Keratinocyte (primary cell): Measurements from ENCODE around the gene LSP1. TPM values are rescaled to one million over a fixed set of nuclear protein-coding genes. Genes with fewer than 3 reads are reported as not detected.
A peak's percentile ranks its signal among the peaks of the same experiment; 100 is the strongest.

Source experiments
- DNase-seq: peaks from one replicate; pipeline ENCODE4 v3.0.0-alpha.2; 2011; ENCODE audit warnings: low read depth, missing footprints, low spot score
- FAIRE-seq: peaks from 2 replicates; lab custom pipeline; 2011; peaks lifted over from hg19 to GRCh38; lab: Jason Lieb, UNC
- H2AFZ ChIP-seq: 2 replicates; pipeline ENCODE4 v1.6.0; 2012; ENCODE audit warnings: low read length, control low read depth, inconsistent platforms; ENCODE audit not compliant: control insufficient read depth
- H3K27ac ChIP-seq: 2 replicates; pipeline ENCODE4 v1.5.1; 2011; ENCODE audit warnings: low read length; ENCODE audit not compliant: control insufficient read depth, insufficient read depth
- H3K27me3 ChIP-seq: 3 replicates; pipeline ENCODE4 v1.6.0; 2011; ENCODE audit warnings: low read length; ENCODE audit not compliant: control insufficient read depth, insufficient read depth; ENCODE audit errors: extremely low read depth
- H3K36me3 ChIP-seq, 2 experiments: 2 replicates in 1 of 2; 3 replicates in 1 of 2; pipeline ENCODE4 v1.5.1; 2011; ENCODE audit warnings: low read length in 2 of 2, mild to moderate bottlenecking in 1 of 2; ENCODE audit not compliant: control insufficient read depth in 2 of 2, insufficient read depth in 2 of 2; ENCODE audit errors: extremely low read depth in 1 of 2
- H3K4me1 ChIP-seq: 3 replicates; pipeline ENCODE4 v1.5.1; 2011; ENCODE audit warnings: low read length; ENCODE audit not compliant: control insufficient read depth, insufficient read depth; ENCODE audit errors: extremely low read depth
- H3K4me2 ChIP-seq: 3 replicates; pipeline ENCODE4 v1.6.0; 2011; ENCODE audit warnings: low read depth, low read length; ENCODE audit not compliant: control insufficient read depth, insufficient read depth; ENCODE audit errors: extremely low read depth
- H3K4me3 ChIP-seq, 3 experiments: fragments of 200-600 bp in 1 of 3; sonication (generic) in 1 of 3; 2 replicates in 2 of 3; 3 replicates in 1 of 3; pipeline ENCODE4 v1.5.1; 2011 to 2016; ENCODE audit warnings: low read length in 3 of 3, mild to moderate bottlenecking in 3 of 3, control low read depth in 2 of 3, inconsistent platforms in 1 of 3, low read depth in 1 of 3, mixed read lengths in 1 of 3, mixed run types in 1 of 3, moderate library complexity in 1 of 3; ENCODE audit not compliant: control insufficient read depth in 2 of 3, insufficient read depth in 2 of 3; ENCODE audit errors: extremely low read depth in 1 of 3
- H3K79me2 ChIP-seq: 2 replicates; pipeline ENCODE4 v1.6.0; 2012; ENCODE audit warnings: low read length; ENCODE audit not compliant: control insufficient read depth, insufficient read depth
- H3K9ac ChIP-seq: 3 replicates; pipeline ENCODE4 v1.6.0; 2011; ENCODE audit warnings: low read length; ENCODE audit not compliant: control insufficient read depth, insufficient read depth; ENCODE audit errors: extremely low read depth
- H3K9me1 ChIP-seq: 3 replicates; pipeline ENCODE4 v1.6.0; 2011; ENCODE audit warnings: low read length; ENCODE audit not compliant: control insufficient read depth, insufficient read depth; ENCODE audit errors: extremely low read depth
- H3K9me3 ChIP-seq: 2 replicates; pipeline ENCODE4 v1.5.1; 2012; ENCODE audit warnings: low read depth, low read length; ENCODE audit not compliant: control insufficient read depth
- H4K20me1 ChIP-seq: 3 replicates; pipeline ENCODE4 v1.6.0; 2011; ENCODE audit warnings: low read length; ENCODE audit not compliant: control insufficient read depth, insufficient read depth; ENCODE audit errors: extremely low read depth
- EZH2 ChIP-seq: IDR thresholded peaks from one replicate; pipeline ENCODE4 v1.6.1; 2012; ENCODE audit warnings: inconsistent platforms, mild to moderate bottlenecking, low read length, moderate library complexity
- dilution Hi-C: fragments of 300-500 bp; cut with MboI; formaldehyde crosslinking; loops from one replicate; pipeline ENCODE4 v1.7.0; 2020; ENCODE audit warnings: low sequenced_read_pairs; ENCODE audit not compliant: extremely low pct_ligation_motif_present
- polyA plus RNA-seq, 5 experiments: library from polyadenylated mRNA; depleted of rRNA in 3 of 5; stranded (reverse) in 3 of 5; stranded (forward) in 1 of 5; unstranded in 1 of 5; fragments of >200 nt; gene quantifications; 1 replicate in 1 of 5; 2 replicates in 3 of 5; 3 replicates in 1 of 5; pipeline versions ENCODE4 v1.2.1 to v1.2.3, GENCODE V29; 2011 to 2012; ENCODE audit warnings: missing spikeins in 2 of 5, low read depth in 1 of 5, low replicate concordance in 1 of 5
- TF ChIP-seq, protein P1 (sequence below), 3 experiments: IDR thresholded peaks in 1 of 3; conservative IDR thresholded peaks in 1 of 3; optimal IDR thresholded peaks in 1 of 3; 2 replicates in 2 of 3; 3 replicates in 1 of 3; pipeline versions ENCODE3 to v1.5.1; 2011; ENCODE audit warnings: low read length in 3 of 3, mild to moderate bottlenecking in 3 of 3, moderate library complexity in 2 of 3, control low read depth in 1 of 3, inconsistent platforms in 1 of 3; ENCODE audit not compliant: insufficient read depth in 2 of 3; ENCODE audit errors: extremely low read depth in 1 of 3

The LSP1 gene
- polyA plus RNA-seq, 1 donor (not counting 4 experiments of a cell fraction or from before 2014, with no cell fraction given), result 0.94 TPM

DNA sequence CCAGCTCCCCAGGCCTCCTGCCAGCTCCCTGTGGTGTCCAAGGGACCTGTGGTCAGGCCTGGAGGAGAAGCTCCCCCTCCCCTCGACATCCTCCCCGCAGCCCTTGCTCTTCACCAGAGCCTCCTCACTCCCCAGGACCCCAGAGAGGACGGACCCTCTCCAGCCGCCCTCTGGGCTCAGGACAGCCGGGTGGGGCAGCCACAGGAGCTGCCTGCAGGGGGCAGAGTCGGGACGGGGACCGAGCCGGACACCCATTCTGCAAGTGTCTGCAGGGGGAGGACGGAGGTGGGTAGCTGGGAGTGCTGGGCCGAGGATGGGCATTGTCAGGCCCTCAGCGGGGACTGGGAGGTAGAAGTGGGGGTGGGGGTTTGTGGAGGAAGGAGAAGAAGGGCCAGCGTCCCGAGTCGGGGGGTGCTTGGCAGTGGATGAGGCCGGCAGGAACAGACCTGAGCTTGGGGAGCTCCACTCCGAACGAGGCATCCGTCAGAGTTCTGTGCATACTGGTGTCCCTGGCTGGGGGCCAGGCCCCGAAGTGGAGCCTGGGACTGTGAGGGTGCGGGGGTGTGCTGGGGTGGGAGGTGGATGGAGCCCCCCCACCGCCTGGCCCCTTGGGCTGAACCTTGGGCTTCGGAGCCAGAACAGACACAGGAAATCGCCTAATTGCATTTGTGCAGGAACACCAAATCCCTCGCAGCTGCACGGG is 23.6 kb downstream of the LSP1 start:
- no peaks in the 10 kb centered on the region for H3K36me3 ChIP-seq
- H3K4me1 ChIP-seq, result peaks cover 30% of the 10 kb centered on the region
- DNase-seq (no peak), FAIRE-seq (peak; percentile 43)
- no peaks in the 10 kb centered on the region for H3K79me2 ChIP-seq
- H3K27ac ChIP-seq, result no peak overlapping the region
- dilution Hi-C loops, result no loop called here
- peak overlapping the region; percentile 12 for H2AFZ ChIP-seq
- no peaks in the 10 kb centered on the region for H3K9me3 ChIP-seq
- TF ChIP-seq, protein P1, sequence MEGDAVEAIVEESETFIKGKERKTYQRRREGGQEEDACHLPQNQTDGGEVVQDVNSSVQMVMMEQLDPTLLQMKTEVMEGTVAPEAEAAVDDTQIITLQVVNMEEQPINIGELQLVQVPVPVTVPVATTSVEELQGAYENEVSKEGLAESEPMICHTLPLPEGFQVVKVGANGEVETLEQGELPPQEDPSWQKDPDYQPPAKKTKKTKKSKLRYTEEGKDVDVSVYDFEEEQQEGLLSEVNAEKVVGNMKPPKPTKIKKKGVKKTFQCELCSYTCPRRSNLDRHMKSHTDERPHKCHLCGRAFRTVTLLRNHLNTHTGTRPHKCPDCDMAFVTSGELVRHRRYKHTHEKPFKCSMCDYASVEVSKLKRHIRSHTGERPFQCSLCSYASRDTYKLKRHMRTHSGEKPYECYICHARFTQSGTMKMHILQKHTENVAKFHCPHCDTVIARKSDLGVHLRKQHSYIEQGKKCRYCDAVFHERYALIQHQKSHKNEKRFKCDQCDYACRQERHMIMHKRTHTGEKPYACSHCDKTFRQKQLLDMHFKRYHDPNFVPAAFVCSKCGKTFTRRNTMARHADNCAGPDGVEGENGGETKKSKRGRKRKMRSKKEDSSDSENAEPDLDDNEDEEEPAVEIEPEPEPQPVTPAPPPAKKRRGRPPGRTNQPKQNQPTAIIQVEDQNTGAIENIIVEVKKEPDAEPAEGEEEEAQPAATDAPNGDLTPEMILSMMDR (optimal IDR thresholded peaks at IDR 0.05 in 1 of 3, IDR thresholded peaks at IDR 0.05 in 1 of 3, conservative IDR thresholded peaks at IDR 0.05 in 1 of 3; ENCODE audit: extremely low read depth in 1 of 3, insufficient read depth in 2 of 3, low read length in 3 of 3), result peak; percentile 61 to 87 (median 68)
- no peak for TF ChIP-seq EZH2
- H4K20me1 ChIP-seq, result no peaks in the 10 kb centered on the region
- H3K9ac ChIP-seq, result no peak overlapping the region
- no peak overlapping the region for H3K4me3 ChIP-seq
- no peaks in the 10 kb centered on the region for H3K9me1 ChIP-seq
- H3K27me3 ChIP-seq, result peaks cover 8% of the 10 kb centered on the region
- H3K4me2 ChIP-seq, result no peak overlapping the region

- H3K4me1 ChIP-seq, result peaks cover 30% of the 10 kb centered on the region
- no peak for DNase-seq
- TF ChIP-seq, protein P1 (optimal IDR thresholded peaks at IDR 0.05 in 1 of 3, IDR thresholded peaks at IDR 0.05 in 1 of 3, conservative IDR thresholded peaks at IDR 0.05 in 1 of 3; ENCODE audit: extremely low read depth in 1 of 3, insufficient read depth in 2 of 3, low read length in 3 of 3), result no peak
- TF ChIP-seq EZH2, result no peak
- H3K79me2 ChIP-seq, result no peaks in the 10 kb centered on the region
- FAIRE-seq, result peak; percentile 32
- H3K36me3 ChIP-seq, result no peaks in the 10 kb centered on the region
- H3K27me3 ChIP-seq, result peaks cover 6% of the 10 kb centered on the region
- H3K9me3 ChIP-seq, result no peaks in the 10 kb centered on the region
- no peaks in the 10 kb centered on the region for H3K9me1 ChIP-seq
- no peak overlapping the region for H2AFZ ChIP-seq
- H3K4me3 ChIP-seq, result no peak overlapping the region
- H3K9ac ChIP-seq, result no peak overlapping the region
- H3K27ac ChIP-seq, result no peak overlapping the region
- H3K4me2 ChIP-seq, result no peak overlapping the region
- dilution Hi-C loops, result no loop called here
- no peaks in the 10 kb centered on the region for H4K20me1 ChIP-seq
Observed at GRCh38 chr11:1877211-1878136, 24.6 kb downstream of the LSP1 start.
